Neuronal stem cell (in vitro differentiated cells): Measurements from ENCODE around the gene GSTM3.

Experiments used
- DNase-seq: peaks from one replicate; pipeline ENCODE4 v3.0.0-alpha.2; 2013; ENCODE audit warnings: low spot score
- H2AFZ ChIP-seq: one replicate; pipeline ENCODE4 v1.6.1; 2013; ENCODE audit warnings: mild to moderate bottlenecking, low read length, inconsistent platforms
- H2AK5ac ChIP-seq: 2 replicates; pipeline ENCODE4 v1.6.1; 2013; ENCODE audit warnings: low read depth, mild to moderate bottlenecking, inconsistent platforms, low read length, moderate library complexity, mixed read lengths
- H2BK120ac ChIP-seq: 2 replicates; pipeline ENCODE4 v1.6.1; 2013; ENCODE audit warnings: low read depth, mild to moderate bottlenecking, inconsistent platforms, low read length, moderate library complexity, mixed read lengths
- H2BK12ac ChIP-seq: one replicate; pipeline ENCODE4 v1.6.1; 2013; ENCODE audit warnings: low read length, inconsistent platforms
- H2BK15ac ChIP-seq: 2 replicates; pipeline ENCODE4 v1.6.1; 2013; ENCODE audit warnings: mild to moderate bottlenecking, low read length, inconsistent platforms, mixed read lengths
- H2BK5ac ChIP-seq: one replicate; pipeline ENCODE4 v1.6.1; 2013; ENCODE audit warnings: inconsistent platforms, mild to moderate bottlenecking, low read length, moderate library complexity
- H3K14ac ChIP-seq: one replicate; pipeline ENCODE4 v1.6.1; 2013; ENCODE audit warnings: low read length, inconsistent platforms
- H3K18ac ChIP-seq: 2 replicates; pipeline ENCODE4 v1.6.1; 2013; ENCODE audit warnings: low read length, inconsistent platforms
- H3K23ac ChIP-seq: 2 replicates; pipeline ENCODE4 v1.6.1; 2013; ENCODE audit warnings: low read depth, mild to moderate bottlenecking, mixed read lengths, low read length, inconsistent platforms; ENCODE audit not compliant: poor library complexity
- H3K27ac ChIP-seq: replicated peaks from 3 replicates; pipeline ENCODE4 v1.5.1; 2013; ENCODE audit warnings: low read length, inconsistent platforms
- H3K27me3 ChIP-seq, 3 experiments: 2 replicates each; pipeline ENCODE4 v1.6.1; 2013; ENCODE audit warnings: low read length in 3 of 3, mild to moderate bottlenecking in 2 of 3, inconsistent platforms in 1 of 3, low read depth in 1 of 3, mixed read lengths in 1 of 3, moderate library complexity in 1 of 3; ENCODE audit not compliant: control insufficient read depth in 3 of 3, insufficient read depth in 3 of 3
- H3K36me3 ChIP-seq, 2 donors: replicated peaks in 1 of 2; 2 replicates each; pipeline ENCODE4 v1.6.1; 2013; ENCODE audit warnings: low read length in 2 of 2; ENCODE audit not compliant: control insufficient read depth in 2 of 2, insufficient read depth in 2 of 2
- H3K4ac ChIP-seq: 2 replicates; pipeline ENCODE4 v1.6.1; 2013; ENCODE audit warnings: inconsistent platforms, mild to moderate bottlenecking, low read length, moderate library complexity
- H3K4me1 ChIP-seq, 2 donors: 1 replicate in 1 of 2; 2 replicates in 1 of 2; pipeline ENCODE4 v1.6.1; 2013; ENCODE audit warnings: low read length in 2 of 2, low read depth in 1 of 2; ENCODE audit not compliant: control insufficient read depth in 2 of 2, insufficient read depth in 1 of 2
- H3K4me2 ChIP-seq: one replicate; pipeline ENCODE4 v1.6.1; 2013; ENCODE audit warnings: mild to moderate bottlenecking, low read length, inconsistent platforms; ENCODE audit not compliant: insufficient read depth, poor library complexity, severe bottlenecking
- H3K4me3 ChIP-seq, 2 donors: 2 replicates each; pipeline ENCODE4 v1.5.1; 2013; ENCODE audit warnings: low read length in 2 of 2, mild to moderate bottlenecking in 2 of 2, inconsistent platforms in 1 of 2, moderate library complexity in 1 of 2
- H3K79me1 ChIP-seq: one replicate; pipeline ENCODE4 v1.6.1; 2013; ENCODE audit warnings: low read depth, mild to moderate bottlenecking, inconsistent platforms, low read length, moderate library complexity
- H3K9ac ChIP-seq: one replicate; pipeline ENCODE4 v1.6.1; 2013; ENCODE audit warnings: mild to moderate bottlenecking, low read depth, low read length, inconsistent platforms; ENCODE audit not compliant: poor library complexity
- H3K9me3 ChIP-seq, 2 donors: replicated peaks in 1 of 2; 2 replicates each; pipeline versions ENCODE3 to v1.6.1; 2013; ENCODE audit warnings: low read length in 2 of 2, mild to moderate bottlenecking in 2 of 2, inconsistent platforms in 1 of 2, low read depth in 1 of 2, mixed read lengths in 1 of 2, moderate library complexity in 1 of 2; ENCODE audit not compliant: control insufficient read depth in 2 of 2, insufficient read depth in 1 of 2
- H4K8ac ChIP-seq: one replicate; pipeline ENCODE4 v1.6.1; 2013; ENCODE audit warnings: low read depth, mild to moderate bottlenecking, inconsistent platforms, low read length, moderate library complexity
- H4K91ac ChIP-seq: one replicate; pipeline ENCODE4 v1.6.1; 2013; ENCODE audit warnings: low read length, low read depth, mild to moderate bottlenecking, inconsistent platforms; ENCODE audit not compliant: poor library complexity
- WGBS, 2 donors: extraction: QIAGEN DNeasy Blood & Tissue Kit; methylation state at CpG; one replicate each; pipeline ENCODE4 v1.1.7; 2013; ENCODE audit warnings: missing lambda C conversion rate in 2 of 2, mixed read lengths in 1 of 2; ENCODE audit not compliant: insufficient read length in 2 of 2, insufficient replicate concordance in 1 of 2; ENCODE audit errors: extremely low coverage in 2 of 2; 5-methylcytosine and 5-hydroxymethylcytosine counted together

Gene GSTM3

DNA sequence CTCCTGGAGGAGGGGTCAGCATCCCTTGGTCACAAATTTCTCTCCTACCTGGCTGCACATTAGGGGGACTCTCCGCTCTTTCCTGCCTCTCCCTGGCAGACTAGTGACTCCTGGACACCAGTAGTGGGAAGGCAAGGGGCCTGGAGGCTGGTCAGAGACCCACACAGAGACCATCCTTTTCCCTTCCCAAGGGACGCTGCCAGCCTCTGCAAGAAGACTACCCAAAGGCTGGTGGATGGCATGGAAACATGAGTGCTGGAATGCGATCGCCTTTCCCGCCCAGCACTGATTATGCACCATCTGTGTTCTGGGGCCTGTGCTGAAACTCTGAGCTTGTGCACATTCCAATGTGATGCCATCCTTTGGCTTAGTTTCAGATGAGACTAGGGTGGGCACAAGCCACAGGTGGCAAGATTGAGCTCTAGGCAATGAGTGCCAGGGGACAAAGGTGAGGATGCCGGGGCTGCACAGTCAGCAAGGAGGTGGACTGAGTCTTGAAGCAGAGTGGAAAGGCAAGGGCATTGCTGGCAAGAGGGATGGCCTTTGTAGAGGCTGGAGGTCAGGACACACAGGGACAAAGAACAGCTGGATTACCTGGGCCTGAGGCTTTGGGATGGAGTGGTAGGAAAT is 35.5 kb upstream of the GSTM3 start:
- Histone ChIP-seq H3K9me3 (peaks cover 4 to 9% of the 10 kb centered on the region in 2 donors), H3K18ac (no peak overlapping the region), H3K27ac (no peak overlapping the region), H2BK120ac (no peak overlapping the region), H3K36me3 (no peaks in the 10 kb centered on the region), H4K91ac (no peak overlapping the region), H2AK5ac (peak overlapping the region; percentile 68), H3K4me2 (no peak overlapping the region), H3K4me3 (peak overlapping the region in 1 of 2 donors; percentile 1), H2BK5ac (no peak overlapping the region), H3K23ac (no peak overlapping the region), H2BK12ac (no peak overlapping the region), H3K9ac (no peak overlapping the region), H3K79me1 (no peaks in the 10 kb centered on the region), H3K14ac (no peak overlapping the region), H3K27me3 (peaks cover 0 to 19% (median 0%) of the 10 kb centered on the region in 3 experiments), H2BK15ac (no peak overlapping the region), H3K4me1 (peaks cover 0 to 4% of the 10 kb centered on the region in 2 donors), H3K4ac (peak overlapping the region; percentile 40), H2AFZ (no peak overlapping the region), H4K8ac (no peak overlapping the region)
- WGBS, 2 donors: no CpG with 5 or more reads among the region's 6 CpGs
- no peak for DNase-seq

- no peak for DNase-seq
- H3K14ac ChIP-seq: no peak overlapping the region
- H2BK5ac ChIP-seq: no peak overlapping the region
- no peak overlapping the region for H4K91ac ChIP-seq
- peaks cover 1 to 4% of the 10 kb centered on the region in 2 donors for H3K4me1 ChIP-seq
- peaks cover 0 to 4% of the 10 kb centered on the region in 2 donors for H3K9me3 ChIP-seq
- H4K8ac ChIP-seq: no peak overlapping the region
- no peak overlapping the region for H3K4me3 ChIP-seq
- no peak overlapping the region for H3K9ac ChIP-seq
- H3K79me1 ChIP-seq: no peaks in the 10 kb centered on the region
- no peak overlapping the region for H2AFZ ChIP-seq
- H3K4ac ChIP-seq: no peak overlapping the region
- no peaks in the 10 kb centered on the region for H3K36me3 ChIP-seq
- H2AK5ac ChIP-seq: no peak overlapping the region
- no peak overlapping the region for H3K4me2 ChIP-seq
- WGBS, 2 donors: no CpG with 5 or more reads among the region's 1 CpG
- no peak overlapping the region for H3K27ac ChIP-seq
- H2BK12ac ChIP-seq: no peak overlapping the region
- no peak overlapping the region for H2BK120ac ChIP-seq
- no peak overlapping the region for H2BK15ac ChIP-seq
- no peak overlapping the region for H3K18ac ChIP-seq
- peaks cover 0 to 24% (median 0%) of the 10 kb centered on the region in 3 experiments for H3K27me3 ChIP-seq
- no peak overlapping the region for H3K23ac ChIP-seq
These were observed 34.6 kb upstream of the GSTM3 start for GRCh38 chr1:109775398-109775797.

- DNase-seq: no peak
- H3K4me2 ChIP-seq: no peak overlapping the region
- peak overlapping the region; percentile 44 for H4K91ac ChIP-seq
- no peak overlapping the region for H3K14ac ChIP-seq
- H3K9me3 ChIP-seq: no peaks in the 10 kb centered on the region
- no peaks in the 10 kb centered on the region for H3K79me1 ChIP-seq
- no peak overlapping the region for H4K8ac ChIP-seq
- peak overlapping the region; percentile 50 for H2BK15ac ChIP-seq
- H2AK5ac ChIP-seq: peak overlapping the region; percentile 58
- H3K4me1 ChIP-seq: peaks cover 1 to 4% of the 10 kb centered on the region in 2 donors
- H3K4ac ChIP-seq: no peak overlapping the region
- peaks cover 0 to 38% (median 0%) of the 10 kb centered on the region in 3 experiments for H3K27me3 ChIP-seq
- H3K36me3 ChIP-seq: no peaks in the 10 kb centered on the region
- WGBS, 2 donors: no CpG with 5 or more reads among the region's 6 CpGs
- H3K27ac ChIP-seq: no peak overlapping the region
- no peak overlapping the region for H2BK12ac ChIP-seq
- no peak overlapping the region for H3K4me3 ChIP-seq
- H2BK120ac ChIP-seq: no peak overlapping the region
- H2BK5ac ChIP-seq: no peak overlapping the region
- H3K23ac ChIP-seq: no peak overlapping the region
- peak overlapping the region; percentile 41 for H3K18ac ChIP-seq
- H2AFZ ChIP-seq: peak overlapping the region; percentile 64
- peak overlapping the region; percentile 45 for H3K9ac ChIP-seq
These were observed 33.2 kb upstream of the GSTM3 start for GRCh38 chr1:109773900-109774485.

- no peaks in the 10 kb centered on the region for H3K36me3 ChIP-seq
- H3K14ac ChIP-seq: no peak overlapping the region
- no peak overlapping the region for H3K27ac ChIP-seq
- peak; percentile 63 for DNase-seq
- H2BK12ac ChIP-seq: peak overlapping the region; percentile 44
- WGBS, 2 donors: no CpG with 5 or more reads among the region's 17 CpGs
- no peak overlapping the region for H3K4me2 ChIP-seq
- H3K18ac ChIP-seq: no peak overlapping the region
- H2BK5ac ChIP-seq: no peak overlapping the region
- peak overlapping the region; percentile 6 for H2BK15ac ChIP-seq
- H3K27me3 ChIP-seq: peaks cover 0 to 43% (median 0%) of the 10 kb centered on the region in 3 experiments
- no peak overlapping the region for H3K23ac ChIP-seq
- no peaks in the 10 kb centered on the region for H3K9me3 ChIP-seq
- peak overlapping the region; percentile 64 for H2AFZ ChIP-seq
- H3K4ac ChIP-seq: no peak overlapping the region
- H3K4me1 ChIP-seq: peaks cover 1 to 4% of the 10 kb centered on the region in 2 donors
- peak overlapping the region; percentile 87 for H2AK5ac ChIP-seq
- H3K4me3 ChIP-seq: no peak overlapping the region
- no peak overlapping the region for H4K91ac ChIP-seq
- H2BK120ac ChIP-seq: no peak overlapping the region
- no peak overlapping the region for H3K9ac ChIP-seq
- H3K79me1 ChIP-seq: no peaks in the 10 kb centered on the region
- no peak overlapping the region for H4K8ac ChIP-seq
These were observed 32.5 kb upstream of the GSTM3 start for GRCh38 chr1:109773203-109773899.
